Endothelial cell of umbilical vein (primary cell): ENCODE results near the gene MACROD2. TPM values are rescaled to one million over a fixed set of nuclear protein-coding genes. Genes with fewer than 3 reads are reported as not detected.

Experiments used
- BruUV-seq: library from RNA; stranded (reverse); fragments of 400-500 nt; replicated peaks from 2 replicates; lab custom pipeline; 2021; lab: Mats Ljungman, UMichigan
- CTCF ChIA-PET: fragments of 300-600, 350-600 bp; sonication (Branson Sonifier 250); formaldehyde crosslinking; loops from one replicate; lab custom pipeline; 2021; ENCODE audit warnings: antibody characterized with exemption, inconsistent platforms; lab: Charles Lee
- POLR2A ChIA-PET: fragments of 300-600, 350-600 bp; sonication (Branson Sonifier 250); formaldehyde crosslinking; loops from one replicate; lab custom pipeline; 2021; ENCODE audit warnings: antibody characterized with exemption, inconsistent platforms; lab: Charles Lee
- DNase-seq: peaks from one replicate; pipeline ENCODE4 v3.0.0-alpha.2; 2011; ENCODE audit warnings: low read depth, low spot score
- FAIRE-seq: peaks from 2 replicates; lab custom pipeline; 2011; peaks lifted over from hg19 to GRCh38; lab: Jason Lieb, UNC
- H2AFZ ChIP-seq: 2 replicates; pipeline ENCODE4 v1.6.0; 2012; ENCODE audit warnings: low read depth, low read length, control low read depth, inconsistent platforms
- H3K27ac ChIP-seq: 2 replicates; pipeline ENCODE4 v1.5.1; 2011; ENCODE audit warnings: low read depth, mild to moderate bottlenecking, control low read depth, low read length, moderate library complexity; ENCODE audit not compliant: insufficient read depth
- H3K27me3 ChIP-seq, 2 experiments: 2 replicates each; pipeline versions ENCODE4 v1.6.0 to v1.6.1; 2011; ENCODE audit warnings: low read length in 2 of 2, mixed read lengths in 1 of 2; ENCODE audit not compliant: control insufficient read depth in 2 of 2, insufficient read depth in 2 of 2
- H3K36me3 ChIP-seq, 2 experiments: 2 replicates in 1 of 2; 3 replicates in 1 of 2; pipeline ENCODE4 v1.5.1; 2011; ENCODE audit warnings: low read length in 2 of 2, mild to moderate bottlenecking in 1 of 2, moderate library complexity in 1 of 2; ENCODE audit not compliant: control insufficient read depth in 2 of 2, insufficient read depth in 2 of 2; ENCODE audit errors: extremely low read depth in 1 of 2
- H3K4me1 ChIP-seq: 3 replicates; pipeline ENCODE4 v1.5.1; 2011; ENCODE audit warnings: mild to moderate bottlenecking, low read length; ENCODE audit not compliant: control insufficient read depth, insufficient read depth; ENCODE audit errors: extremely low read depth
- H3K4me2 ChIP-seq: 2 replicates; pipeline ENCODE4 v1.6.1; 2011; ENCODE audit warnings: low read length, control low read depth, mixed read lengths; ENCODE audit not compliant: insufficient read depth
- H3K4me3 ChIP-seq, 3 experiments: fragments of 200-600 bp in 1 of 3; sonication (generic), shearing (Covaris generic) in 1 of 3; replicated peaks in 1 of 3; 2 replicates each; pipeline ENCODE4 v1.5.1; 2011 to 2016; ENCODE audit warnings: control low read depth in 3 of 3, low read length in 3 of 3, mild to moderate bottlenecking in 2 of 3, inconsistent platforms in 1 of 3, low read depth in 1 of 3, moderate library complexity in 1 of 3; ENCODE audit not compliant: insufficient read depth in 1 of 3
- H3K79me2 ChIP-seq: 2 replicates; pipeline ENCODE4 v1.6.0; 2012; ENCODE audit warnings: low read length, inconsistent platforms; ENCODE audit not compliant: control insufficient read depth, insufficient read depth
- H3K9ac ChIP-seq: replicated peaks from 2 replicates; pipeline ENCODE3; 2011; ENCODE audit warnings: low read length, control low read depth; ENCODE audit not compliant: insufficient read depth; ENCODE audit errors: extremely low read depth
- H3K9me1 ChIP-seq: replicated peaks from 3 replicates; pipeline ENCODE4 v1.6.0; 2011; ENCODE audit warnings: mild to moderate bottlenecking, low read length; ENCODE audit not compliant: control insufficient read depth, insufficient read depth; ENCODE audit errors: extremely low read depth
- H3K9me3 ChIP-seq: replicated peaks from 2 replicates; pipeline ENCODE4 v1.5.1; 2012; ENCODE audit warnings: low read length, inconsistent platforms; ENCODE audit not compliant: control insufficient read depth, insufficient read depth
- H4K20me1 ChIP-seq: replicated peaks from 2 replicates; pipeline ENCODE3; 2011; ENCODE audit warnings: mild to moderate bottlenecking, low read length; ENCODE audit not compliant: control insufficient read depth, insufficient read depth; ENCODE audit errors: extremely low read depth
- CTCF ChIP-seq, 2 donors: IDR thresholded peaks; 1 replicate in 1 of 2; 2 replicates in 1 of 2; pipeline ENCODE4 v1.5.1; 2011; ENCODE audit warnings: low read length in 2 of 2, mild to moderate bottlenecking in 2 of 2, moderate library complexity in 2 of 2, control low read depth in 1 of 2, inconsistent platforms in 1 of 2, low read depth in 1 of 2; ENCODE audit not compliant: insufficient read depth in 1 of 2; ENCODE audit errors: extremely low read depth in 1 of 2
- EZH2 ChIP-seq: IDR thresholded peaks from 2 replicates; pipeline ENCODE4 v1.6.1; 2012; ENCODE audit warnings: borderline replicate concordance, low read depth, mild to moderate bottlenecking, moderate library complexity, low read length, inconsistent platforms; ENCODE audit not compliant: severe bottlenecking
- FOS ChIP-seq: IDR thresholded peaks from 2 replicates; pipeline ENCODE4 v1.6.1; 2011; ENCODE audit warnings: mild to moderate bottlenecking, low read length, moderate library complexity, borderline replicate concordance; ENCODE audit not compliant: insufficient read depth
- GATA2 ChIP-seq: IDR thresholded peaks from 2 replicates; pipeline ENCODE4 v1.7.0; 2011; ENCODE audit warnings: low read depth, mild to moderate bottlenecking, moderate library complexity, mixed read lengths, low read length; ENCODE audit not compliant: insufficient read length, insufficient read depth
- JUN ChIP-seq: IDR thresholded peaks from 2 replicates; pipeline ENCODE4 v1.6.1; 2011; ENCODE audit warnings: borderline replicate concordance, low read depth; ENCODE audit not compliant: insufficient read length, insufficient read depth
- MAX ChIP-seq: IDR thresholded peaks from 2 replicates; pipeline ENCODE4 v1.6.1; 2011; ENCODE audit not compliant: insufficient read depth, insufficient read length
- MYC ChIP-seq: IDR thresholded peaks from one replicate; pipeline ENCODE4 v1.6.1; 2011; ENCODE audit warnings: mild to moderate bottlenecking, low read depth, low read length
- POLR2A ChIP-seq: IDR thresholded peaks from 2 replicates; pipeline ENCODE4 v1.6.1; 2012; ENCODE audit warnings: low read depth, mild to moderate bottlenecking, control low read depth, low read length
- POLR2AphosphoS5 ChIP-seq: IDR thresholded peaks from 2 replicates; pipeline ENCODE4 v1.6.1; 2012; ENCODE audit warnings: low read depth, mild to moderate bottlenecking, control low read depth, low read length, moderate library complexity; ENCODE audit not compliant: insufficient read depth
- dilution Hi-C: fragments of 300-500 bp; cut with MboI; formaldehyde crosslinking; loops from one replicate; pipeline ENCODE4 v1.15.0; 2019; ENCODE audit warnings: low sequenced_read_pairs; ENCODE audit not compliant: extremely low pct_ligation_motif_present
- intact Hi-C: fragments of 100-400 bp; cut with micrococcal nuclease; formaldehyde crosslinking; loops from one replicate; pipeline ENCODE4 v1.10.0; 2022
- polyA plus RNA-seq, 4 experiments: library from polyadenylated mRNA; depleted of rRNA in 3 of 4; stranded (reverse) in 3 of 4; unstranded in 1 of 4; fragments of >200 nt; gene quantifications; 2 replicates each; pipeline versions ENCODE4 v1.2.1 to v1.2.3, GENCODE V29; 2011 to 2012; ENCODE audit warnings: missing spikeins in 1 of 4
- total RNA-seq: library from RNA; stranded (reverse); gene quantifications from 2 replicates; pipeline ENCODE4 v1.2.3, GENCODE V29; 2021

Gene MACROD2
- total and polyA plus RNA-seq, 2 donors (not counting 3 experiments of a cell fraction or from before 2014, with no cell fraction given) = 0.11 to 0.73 TPM

GRCh38 chr20:15187612-15188011 lies 1192.3 kb downstream of the MACROD2 start:
- CTCF ChIA-PET = no interaction called here
- no peak for TF ChIP-seq MYC
- TF ChIP-seq GATA2 = no peak
- TF ChIP-seq JUN = no peak
- no peak for TF ChIP-seq MAX
- no peak for TF ChIP-seq EZH2
- no peak for TF ChIP-seq POLR2A
- TF ChIP-seq CTCF (IDR thresholded peaks at IDR 0.05; ENCODE audit: extremely low read depth in 1 of 2, insufficient read depth in 1 of 2, low read depth in 1 of 2, low read length in 2 of 2) = no peak
- no peak for TF ChIP-seq FOS
- TF ChIP-seq POLR2AphosphoS5 = no peak
- H3K27me3 ChIP-seq = peaks cover 0 to 3% of the 10 kb centered on the region in 2 experiments
- H3K9me1 ChIP-seq = no peaks in the 10 kb centered on the region
- no peak overlapping the region for H3K4me3 ChIP-seq
- no TSS peak for BruUV-seq
- H4K20me1 ChIP-seq = no peaks in the 10 kb centered on the region
- no peaks in the 10 kb centered on the region for H3K4me1 ChIP-seq
- no peak overlapping the region for H2AFZ ChIP-seq
- POLR2A ChIA-PET = no interaction called here
- FAIRE-seq = no peak
- no peak for DNase-seq
- intact Hi-C loops (no loop called here), dilution Hi-C loops (no loop called here)
- no peak overlapping the region for H3K9ac ChIP-seq
- no peaks in the 10 kb centered on the region for H3K36me3 ChIP-seq
- no peaks in the 10 kb centered on the region for H3K79me2 ChIP-seq
- no peaks in the 10 kb centered on the region for H3K9me3 ChIP-seq
- no peak overlapping the region for H3K27ac ChIP-seq
- H3K4me2 ChIP-seq = no peak overlapping the region
